Hepatic stellate cell (primary cell): Measurements from ENCODE around the gene TRAPPC10.

ENCODE experiments used
- DNase-seq: peaks from one replicate; pipeline ENCODE4 v3.0.0; 2011; ENCODE audit warnings: low spot score

Gene TRAPPC10

GRCh38 chr21:44067011-44067839 lies 55.1 kb downstream of the TRAPPC10 start:
- DNase-seq, result no peak

GRCh38 chr21:44070391-44070790 lies 58.3 kb downstream of the TRAPPC10 start:
- no peak for DNase-seq

GRCh38 chr21:44071359-44072104 lies 59.4 kb downstream of the TRAPPC10 start:
- no peak for DNase-seq

DNA sequence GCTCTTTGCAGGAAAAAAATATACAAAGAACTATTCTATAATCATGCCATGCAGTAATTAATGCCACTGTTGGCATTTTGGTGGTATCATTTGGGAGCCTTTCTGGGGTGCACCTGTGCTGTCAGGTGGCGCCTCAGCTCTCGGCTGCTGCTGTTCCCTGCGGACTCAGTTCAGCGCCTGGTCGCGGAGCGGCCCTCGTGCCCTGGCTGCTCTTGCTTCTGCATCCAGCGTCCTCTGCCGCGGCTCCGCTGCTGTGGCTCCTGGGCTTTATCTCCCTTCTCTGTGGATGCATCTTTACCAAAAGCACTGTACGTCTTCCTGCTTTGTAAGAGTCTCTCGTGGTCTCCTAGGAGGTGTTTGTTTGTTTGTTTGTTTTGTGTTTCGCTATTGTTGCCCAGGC lies 60.0 kb downstream of the TRAPPC10 start:
- DNase-seq, result no peak

DNA sequence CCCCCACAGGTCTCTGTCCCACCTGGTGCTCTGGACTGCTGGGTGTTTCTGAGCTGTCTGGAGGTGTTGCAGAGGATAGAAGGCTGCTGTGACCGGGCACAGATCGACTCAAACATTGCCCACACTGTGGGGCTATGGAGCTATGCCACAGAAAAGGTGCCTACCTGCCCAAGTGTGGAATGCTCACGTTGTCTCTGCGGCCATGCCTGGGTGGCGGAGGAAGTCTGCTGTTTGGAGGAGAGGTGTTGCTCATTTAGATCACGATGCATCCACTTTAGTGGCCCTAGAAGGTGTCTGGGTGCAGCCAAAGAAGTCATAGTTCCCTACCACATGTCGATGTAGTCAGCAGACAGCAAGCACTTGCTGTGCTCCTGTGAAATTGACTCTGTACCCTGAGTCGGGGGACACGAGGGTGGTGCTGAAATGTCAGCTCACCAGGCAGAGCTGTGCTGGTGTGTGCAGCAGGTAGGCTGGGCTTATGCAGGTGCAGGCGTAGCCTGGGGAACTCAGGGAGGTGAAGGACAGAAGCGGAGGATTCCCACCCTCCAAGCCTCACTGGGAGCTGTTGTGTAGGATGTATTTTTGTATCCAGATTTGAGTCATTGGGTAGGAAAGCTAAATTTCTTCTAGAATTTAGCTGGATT lies 62.3 kb downstream of the TRAPPC10 start:
- no peak for DNase-seq

GRCh38 chr21:44076316-44076715 lies 64.2 kb downstream of the TRAPPC10 start:
- no peak for DNase-seq

DNA sequence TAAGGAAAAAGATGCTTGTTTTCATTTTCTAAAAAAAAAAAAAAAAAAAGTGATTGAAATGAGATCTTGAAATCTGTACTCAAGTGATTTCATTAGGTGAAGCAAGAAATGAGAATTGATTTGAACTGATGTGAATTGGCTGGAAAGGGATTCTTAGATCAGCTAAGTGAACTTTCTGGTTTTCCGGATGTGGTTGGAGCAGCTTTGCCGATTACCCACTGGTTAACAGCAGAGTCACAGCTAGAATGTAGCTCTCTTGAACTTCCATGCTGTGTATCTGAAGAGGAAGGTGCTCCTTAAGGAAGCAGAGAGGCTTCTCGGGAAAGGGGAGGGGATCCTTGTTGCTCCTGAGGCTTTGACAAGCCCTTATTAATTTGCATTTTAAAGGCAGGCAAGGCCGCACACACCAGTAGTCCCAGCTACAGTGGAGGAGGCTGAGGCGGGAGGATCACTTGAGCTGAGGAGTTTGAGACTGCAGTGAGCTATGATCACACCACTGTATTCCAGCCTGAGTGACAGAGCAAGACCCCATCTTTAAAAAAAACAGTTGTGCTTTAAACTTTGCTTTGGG lies 66.4 kb downstream of the TRAPPC10 start:
- DNase-seq, result no peak

DNA sequence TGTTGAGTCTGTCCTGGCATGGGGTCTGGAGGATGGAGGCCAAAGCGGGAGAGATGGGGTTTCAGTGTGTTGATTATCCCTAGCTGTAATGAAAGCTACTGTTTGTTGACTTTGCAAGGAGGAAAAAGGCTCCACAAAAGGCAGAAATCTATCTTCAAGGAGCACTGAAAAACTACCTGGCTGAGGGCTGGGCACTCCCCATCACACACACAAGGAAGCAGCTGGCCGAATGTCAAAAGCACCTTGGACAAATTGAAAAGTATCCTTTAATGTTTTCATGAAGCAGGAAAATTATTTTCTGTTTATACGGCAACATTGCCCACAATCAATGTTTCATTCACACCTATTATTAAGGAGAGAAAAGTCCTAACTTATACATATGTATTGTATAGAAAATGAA lies 67.3 kb downstream of the TRAPPC10 start:
- DNase-seq, result no peak

DNA sequence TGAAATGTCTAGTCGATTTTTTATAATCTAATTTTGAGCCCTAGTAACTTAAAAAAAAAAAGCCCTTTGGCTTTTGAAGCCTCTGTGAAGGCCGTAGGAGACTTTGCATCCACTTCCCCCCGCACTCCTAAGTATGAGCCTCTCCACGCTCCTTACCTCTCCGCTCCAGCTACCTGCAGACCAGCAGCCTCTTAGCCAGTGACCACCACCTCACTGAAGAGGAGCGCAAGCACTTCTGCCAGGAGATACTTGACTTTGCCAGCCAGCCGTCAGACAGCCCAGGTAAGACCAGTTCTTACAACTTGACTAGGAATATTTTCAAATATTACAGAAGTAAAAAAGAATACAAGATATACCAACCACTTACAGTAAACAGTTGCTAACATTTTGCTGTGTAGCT lies 67.7 kb downstream of the TRAPPC10 start:
- DNase-seq, result no peak

DNA sequence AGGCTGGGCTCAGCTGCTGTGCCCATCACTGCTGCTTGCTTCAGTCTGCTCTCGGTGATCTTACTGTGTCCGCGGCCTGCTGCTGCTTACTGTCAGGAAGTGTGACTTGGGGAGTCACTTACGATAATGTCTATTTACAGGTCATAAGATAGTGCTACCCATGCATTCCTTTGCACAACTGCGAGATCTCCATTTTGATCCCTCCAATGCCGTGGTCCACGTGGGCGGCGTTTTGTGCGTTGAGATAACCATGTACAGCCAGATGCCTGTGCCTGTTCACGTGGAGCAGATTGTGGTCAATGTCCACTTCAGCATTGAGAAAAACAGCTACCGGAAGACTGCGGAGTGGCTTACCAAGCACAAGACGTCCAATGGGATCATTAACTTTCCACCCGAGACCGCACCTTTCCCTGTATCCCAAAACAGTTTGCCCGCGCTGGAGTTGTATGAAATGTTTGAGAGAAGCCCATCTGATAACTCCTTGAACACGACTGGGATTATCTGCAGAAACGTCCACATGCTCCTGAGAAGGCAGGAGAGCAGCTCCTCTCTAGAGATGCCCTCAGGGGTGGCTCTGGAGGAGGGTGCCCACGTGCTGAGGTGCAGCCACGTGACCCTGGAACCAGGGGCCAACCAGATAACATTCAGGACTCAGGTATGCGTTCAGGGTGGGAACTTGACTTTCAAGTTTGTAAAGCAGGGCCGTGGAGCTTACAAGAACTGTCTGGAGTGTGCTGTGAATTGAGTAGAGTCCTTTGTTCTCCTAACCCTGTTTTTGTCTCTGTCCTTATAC lies 70.7 kb downstream of the TRAPPC10 start:
- no peak for DNase-seq

- DNase-seq, result no peak
These were observed 71.7 kb downstream of the TRAPPC10 start for GRCh38 chr21:44083631-44084291.

DNA sequence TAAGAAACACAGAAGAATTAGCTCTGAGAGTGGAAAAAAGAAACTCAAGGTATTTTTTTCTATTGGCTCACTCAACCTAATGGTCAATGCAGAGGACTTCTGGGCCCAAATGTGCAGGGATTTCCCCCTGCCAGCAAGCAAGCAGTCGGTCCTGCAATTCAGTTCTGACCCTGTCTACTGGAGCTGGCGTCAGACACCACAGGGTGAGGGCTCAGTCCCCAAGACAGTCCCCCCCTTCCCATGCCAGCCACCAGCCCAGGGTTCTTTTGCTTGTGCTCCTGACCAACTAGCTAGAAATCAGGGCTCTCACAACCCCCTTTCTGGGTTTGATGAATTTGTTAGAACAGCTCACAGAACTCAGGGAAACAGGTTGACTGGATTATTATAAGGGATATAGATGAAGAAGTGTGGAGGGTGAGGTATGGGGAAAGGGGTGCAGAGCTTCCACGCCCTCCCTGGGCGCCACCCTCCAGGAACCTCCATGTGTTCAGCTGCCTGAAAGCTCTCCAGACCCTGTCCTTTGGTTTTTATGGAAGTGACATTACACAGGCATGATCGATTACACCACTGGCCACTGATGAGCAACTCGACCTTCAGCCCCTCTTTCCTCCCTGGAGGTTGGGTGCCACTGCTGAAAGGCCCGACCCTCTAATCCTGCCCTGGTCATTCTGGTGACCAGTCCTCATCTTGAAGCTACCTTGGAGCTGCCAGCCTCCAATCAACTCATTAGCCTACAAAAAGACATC lies 72.6 kb downstream of the TRAPPC10 start:
- no peak for DNase-seq

- DNase-seq, result no peak
These were observed 73.6 kb downstream of the TRAPPC10 start for GRCh38 chr21:44085491-44086321.

- DNase-seq, result no peak
These were observed 74.7 kb downstream of the TRAPPC10 start for GRCh38 chr21:44086636-44087425.

- no peak for DNase-seq
These were observed 75.6 kb downstream of the TRAPPC10 start for GRCh38 chr21:44087426-44088400.

DNA sequence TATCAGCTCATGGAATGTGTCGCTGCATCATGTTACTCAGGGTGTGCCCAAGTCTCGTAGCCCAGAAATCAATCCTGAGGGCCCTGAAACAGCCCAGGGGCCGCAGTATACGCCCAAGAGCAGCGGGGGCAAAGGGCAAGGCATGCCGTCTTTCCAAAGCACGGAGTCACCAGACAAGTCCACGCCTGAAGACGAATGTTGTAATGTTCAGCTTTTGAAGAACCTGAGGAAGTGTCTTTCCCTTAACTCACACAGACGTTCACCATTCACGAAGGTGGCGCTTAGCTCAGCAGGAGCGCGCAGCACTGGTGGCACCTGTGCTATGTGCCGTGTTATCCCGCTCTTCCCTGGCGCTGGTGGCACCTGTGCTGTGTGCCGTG lies 76.3 kb downstream of the TRAPPC10 start:
- DNase-seq, result no peak
